Transverse colon (tissue), 4 donors: ENCODE measurements around the gene ENDOV. TPM values are rescaled to one million over a fixed set of nuclear protein-coding genes. Genes with fewer than 3 reads are reported as not detected.

ENCODE experiments used
- DNase-seq: peaks from one replicate; pipeline ENCODE4 v3.0.0-alpha.2; 2019
- H3K27ac ChIP-seq, 4 donors: fragments of 200-600 bp; sonication (generic); 2 replicates each; pipeline ENCODE4 v1.5.1; 2016 to 2018; ENCODE audit warnings: inconsistent platforms in 4 of 4
- H3K27me3 ChIP-seq: fragments of 200-600 bp; sonication (generic); 2 replicates; pipeline ENCODE4 v1.5.1; 2017; ENCODE audit warnings: inconsistent platforms
- H3K36me3 ChIP-seq, 4 donors: fragments of 200-600 bp; sonication (generic); 2 replicates each; pipeline ENCODE4 v1.5.1; 2017 to 2019; ENCODE audit warnings: inconsistent platforms in 4 of 4
- H3K4me1 ChIP-seq, 4 donors: fragments of 200-600 bp; sonication (generic); 2 replicates each; pipeline ENCODE4 v1.5.1; 2017 to 2020; ENCODE audit warnings: inconsistent platforms in 4 of 4
- H3K4me3 ChIP-seq, 4 donors: fragments of 200-600 bp; sonication (generic); 1 replicate in 1 of 4; 2 replicates in 3 of 4; pipeline versions ENCODE4 v1.5.1 to v1.6.1; 2017 to 2019; ENCODE audit warnings: inconsistent platforms in 4 of 4
- H3K9me3 ChIP-seq, 2 donors: fragments of 200-600 bp; sonication (generic); 2 replicates each; pipeline ENCODE4 v1.5.1; 2017 to 2019; ENCODE audit warnings: inconsistent platforms in 2 of 2
- EP300 ChIP-seq: sonication (generic); formaldehyde crosslinking; IDR thresholded peaks from one replicate; pipeline ENCODE4 v1.6.1; 2017; ENCODE audit warnings: antibody characterized with exemption, low read depth
- POLR2A ChIP-seq: fragments of 450-650 bp; IDR thresholded peaks from one replicate; pipeline ENCODE4 v1.6.1; 2016; ENCODE audit warnings: antibody characterized with exemption, mild to moderate bottlenecking, moderate library complexity
- POLR2AphosphoS5 ChIP-seq, 3 donors: sonication (generic); formaldehyde crosslinking; IDR thresholded peaks; one replicate each; pipeline ENCODE4 v1.6.1; 2016; ENCODE audit warnings: antibody characterized with exemption in 3 of 3
- WGBS, 2 donors: methylation state at CpG; one replicate each; pipeline ENCODE4 v1.1.5; 2018; ENCODE audit warnings: low coverage in 1 of 2; 5-methylcytosine and 5-hydroxymethylcytosine counted together
- in situ Hi-C, 4 donors: fragments of 200-750 bp; cut with MboI; loops; one replicate each; pipeline versions ENCODE4 v1.15.0 to v1.15.1; 2017; ENCODE audit warnings: low sequenced_read_pairs in 3 of 4, low pct_ligation_motif_present in 1 of 4, low pct_unique_long_range_greater_than_20kb in 1 of 4
- intact Hi-C: fragments of 100-400 bp; cut with DNase I; formaldehyde crosslinking; loops from one replicate; pipeline ENCODE4 v1.15.1; 2023; ENCODE audit warnings: low total_unique reads
- total RNA-seq, 4 donors: library from RNA; depleted of rRNA; stranded (reverse); fragments of >200 nt; gene quantifications; one replicate each; pipeline ENCODE4 v1.1.0, GENCODE V29; 2016
- TF ChIP-seq, protein P1 (sequence below), 5 experiments: fragments of 200-600 bp in 3 of 5; fragments of 450-650 bp in 2 of 5; sonication (generic) in 3 of 5; IDR thresholded peaks; 1 replicate in 2 of 5; 2 replicates in 3 of 5; pipeline ENCODE4 v1.5.1; 2016 to 2017; ENCODE audit warnings: antibody characterized with exemption in 5 of 5, inconsistent platforms in 3 of 5, mild to moderate bottlenecking in 2 of 5, moderate library complexity in 1 of 5

The ENDOV gene
- total RNA-seq, 4 donors from 2014 or later, result 14.9 to 26.9 (median 19.9) TPM

DNA sequence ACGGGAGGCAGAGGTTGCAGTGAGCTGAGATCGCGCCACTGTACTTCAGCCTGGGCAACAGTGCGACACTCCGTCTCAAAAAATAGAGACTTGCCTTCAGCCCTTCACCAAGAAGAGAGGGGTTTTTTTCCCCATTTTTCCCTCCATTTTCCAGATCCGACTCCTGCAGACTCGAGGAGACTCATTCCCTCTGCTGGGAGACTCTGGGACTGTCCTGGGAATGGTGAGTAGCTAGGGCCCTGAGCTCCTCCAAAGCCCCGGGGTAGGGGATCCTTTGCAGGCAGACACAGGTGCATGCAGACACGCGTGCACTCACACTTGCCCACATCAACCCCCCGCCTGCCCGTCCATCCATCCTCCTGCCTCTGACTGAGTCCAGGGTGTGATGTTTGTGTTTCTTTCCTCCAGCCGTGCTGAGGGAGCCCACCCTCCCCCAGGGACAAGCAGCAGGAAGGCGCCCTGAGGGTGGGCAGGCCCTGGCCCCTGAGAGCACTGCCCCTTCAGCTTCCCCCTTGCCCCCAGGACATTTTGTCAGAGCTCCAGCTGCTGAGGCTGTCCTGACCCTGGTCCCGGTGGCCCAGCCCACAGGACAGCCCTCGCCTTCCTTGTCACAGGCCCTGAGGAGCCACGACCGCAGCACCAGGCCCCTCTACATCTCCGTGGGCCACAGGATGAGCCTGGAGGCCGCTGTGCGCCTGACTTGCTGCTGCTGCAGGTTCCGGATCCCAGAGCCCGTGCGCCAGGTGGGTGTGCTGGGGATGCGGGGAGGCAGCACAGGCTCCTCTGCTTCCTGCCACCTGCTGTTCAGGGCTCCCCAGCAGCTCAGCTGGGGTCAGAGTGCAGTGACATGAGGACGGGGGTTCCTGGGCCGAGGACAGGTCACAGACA is 10.2 kb downstream of the ENDOV start:
- 79% methylated on average over 19 of the region's 27 CpGs; no CpG with 5 or more reads in 1 of the 2 donors for WGBS, 2 donors
- Histone ChIP-seq H3K27ac (no peak overlapping the region), H3K4me3 (no peak overlapping the region), H3K9me3 (no peaks in the 10 kb centered on the region), H3K27me3 (no peaks in the 10 kb centered on the region), H3K36me3 (no peaks in the 10 kb centered on the region), H3K4me1 (peaks cover 0 to 7% (median 0%) of the 10 kb centered on the region in 4 donors)
- DNase-seq, result no peak
- intact Hi-C loops, result loop anchor here (5.0 kb wide), 2 partner anchors 52 to 152 kb away; partner anchors contain the start of gene NPTX1
- in situ Hi-C loops, result loop anchor here in 2 of 4 donors (5.0 to 25.0 kb wide), 5 partner anchors 147 to 560 kb away; no protein-coding TSS in a partner anchor
- TF ChIP-seq, protein P1, sequence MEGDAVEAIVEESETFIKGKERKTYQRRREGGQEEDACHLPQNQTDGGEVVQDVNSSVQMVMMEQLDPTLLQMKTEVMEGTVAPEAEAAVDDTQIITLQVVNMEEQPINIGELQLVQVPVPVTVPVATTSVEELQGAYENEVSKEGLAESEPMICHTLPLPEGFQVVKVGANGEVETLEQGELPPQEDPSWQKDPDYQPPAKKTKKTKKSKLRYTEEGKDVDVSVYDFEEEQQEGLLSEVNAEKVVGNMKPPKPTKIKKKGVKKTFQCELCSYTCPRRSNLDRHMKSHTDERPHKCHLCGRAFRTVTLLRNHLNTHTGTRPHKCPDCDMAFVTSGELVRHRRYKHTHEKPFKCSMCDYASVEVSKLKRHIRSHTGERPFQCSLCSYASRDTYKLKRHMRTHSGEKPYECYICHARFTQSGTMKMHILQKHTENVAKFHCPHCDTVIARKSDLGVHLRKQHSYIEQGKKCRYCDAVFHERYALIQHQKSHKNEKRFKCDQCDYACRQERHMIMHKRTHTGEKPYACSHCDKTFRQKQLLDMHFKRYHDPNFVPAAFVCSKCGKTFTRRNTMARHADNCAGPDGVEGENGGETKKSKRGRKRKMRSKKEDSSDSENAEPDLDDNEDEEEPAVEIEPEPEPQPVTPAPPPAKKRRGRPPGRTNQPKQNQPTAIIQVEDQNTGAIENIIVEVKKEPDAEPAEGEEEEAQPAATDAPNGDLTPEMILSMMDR (IDR thresholded peaks at IDR 0.05), result no peak
- TF ChIP-seq POLR2A (no peak), POLR2AphosphoS5 (IDR thresholded peaks at IDR 0.05) (no peak), EP300 (no peak)

DNA sequence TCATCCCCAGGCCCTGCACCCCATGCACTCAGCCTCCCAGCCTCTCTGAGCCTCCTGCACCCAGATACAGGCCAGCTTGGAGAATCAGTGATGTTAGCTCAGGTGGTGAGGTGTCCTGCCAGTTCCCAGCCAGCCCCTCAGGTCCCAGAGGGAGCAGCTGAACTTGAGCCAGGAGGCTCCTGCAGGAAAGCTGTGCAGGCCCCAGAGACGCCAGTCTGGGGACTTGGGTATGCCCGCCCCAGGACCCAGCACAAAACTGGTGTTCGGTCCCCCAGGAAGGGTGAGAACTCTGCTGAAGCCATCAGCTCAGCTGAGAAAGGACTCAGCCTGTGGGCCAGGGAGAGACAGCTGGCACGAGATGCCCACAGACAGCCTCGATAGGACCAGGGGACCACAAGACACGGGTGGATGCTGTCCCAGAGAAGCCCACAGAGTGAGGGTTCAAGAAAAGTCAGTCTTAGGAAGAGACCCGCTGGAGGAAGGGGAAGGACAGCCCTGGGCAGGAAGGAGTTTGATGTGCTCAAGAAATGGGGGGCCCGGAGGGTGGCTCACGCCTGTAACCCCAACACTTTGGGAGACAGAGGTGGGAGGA is 11.0 kb downstream of the ENDOV start:
- in situ Hi-C loops, result loop anchor here in 2 of 4 donors (5.0 to 25.0 kb wide), 5 partner anchors 146 to 559 kb away; no protein-coding TSS in a partner anchor

DNA sequence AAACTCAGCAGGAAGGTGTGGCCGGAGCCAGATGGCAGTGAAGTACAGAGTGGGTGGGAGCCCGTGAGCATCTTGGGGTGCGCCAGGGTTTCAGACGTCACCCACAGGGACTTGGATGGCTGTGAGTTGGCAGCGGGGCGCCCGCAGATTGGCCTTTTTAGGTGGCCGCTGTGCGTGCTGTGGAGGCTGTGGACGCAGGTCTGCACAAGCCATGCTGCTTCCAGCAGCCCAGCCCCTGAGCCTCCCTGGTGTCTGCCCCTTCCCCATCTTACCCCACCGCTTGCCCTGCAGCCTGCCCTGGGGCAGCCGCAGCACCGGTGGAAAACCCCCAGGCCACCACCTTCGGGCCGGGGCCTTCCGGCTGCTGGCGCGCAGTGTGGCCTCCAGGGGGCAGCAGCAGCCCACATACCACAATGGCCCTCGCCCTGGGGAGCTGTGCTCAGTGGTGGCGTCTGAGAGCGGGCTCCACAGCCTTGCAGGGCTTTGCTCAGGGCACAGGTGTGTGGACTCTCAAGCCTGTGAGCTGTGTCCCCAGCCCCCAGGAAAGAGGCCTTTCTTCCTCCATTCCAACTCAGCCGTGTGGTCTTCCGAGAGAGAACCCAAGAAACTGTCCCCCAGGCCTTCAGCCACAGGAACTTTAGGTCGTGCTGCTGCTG is 11.8 kb downstream of the ENDOV start:
- Histone ChIP-seq H3K4me1 (peaks cover 0 to 7% (median 0%) of the 10 kb centered on the region in 4 donors), H3K9me3 (no peaks in the 10 kb centered on the region), H3K27ac (no peak overlapping the region), H3K27me3 (no peaks in the 10 kb centered on the region), H3K36me3 (no peaks in the 10 kb centered on the region), H3K4me3 (no peak overlapping the region)
- in situ Hi-C loops (loop anchor here in 2 of 4 donors (5.0 to 25.0 kb wide), 5 partner anchors 146 to 558 kb away; no protein-coding TSS in a partner anchor), intact Hi-C loops (loop anchor here (2.0 to 5.0 kb wide), 3 partner anchors 51 to 554 kb away; partner anchors contain the start of gene NPTX1)
- WGBS, 2 donors, result 41 to 44% methylated on average over 4 to 22 of the region's 24 CpGs
- no peak for TF ChIP-seq POLR2AphosphoS5 (IDR thresholded peaks at IDR 0.05)
- TF ChIP-seq, protein P1 (IDR thresholded peaks at IDR 0.05), result peak; percentile 94 to 98 (median 97)
- peak; percentile 76 for DNase-seq

More for the DNA sequence above, 11.0 kb downstream of the ENDOV start:
- H3K4me3 ChIP-seq, result no peak overlapping the region
- intact Hi-C loops, result loop anchor here (2.0 to 5.0 kb wide), 3 partner anchors 51 to 555 kb away; partner anchors contain the start of gene NPTX1
- no peaks in the 10 kb centered on the region for H3K36me3 ChIP-seq
- no peak overlapping the region for H3K27ac ChIP-seq
- no peaks in the 10 kb centered on the region for H3K9me3 ChIP-seq
- TF ChIP-seq POLR2AphosphoS5 (IDR thresholded peaks at IDR 0.05) (no peak), POLR2A (no peak), EP300 (no peak)
- TF ChIP-seq, protein P1 (IDR thresholded peaks at IDR 0.05), result no peak
- WGBS, 2 donors, result 80% methylated on average over 9 of the region's 9 CpGs; no CpG with 5 or more reads in 1 of the 2 donors
- H3K4me1 ChIP-seq, result peaks cover 0 to 7% (median 0%) of the 10 kb centered on the region in 4 donors
- DNase-seq, result no peak
- H3K27me3 ChIP-seq, result no peaks in the 10 kb centered on the region
